ENCODE data around the gene PIP5K1B.

GRCh38 chr9:68927165-68927564 is 222.1 kb downstream of the PIP5K1B start:
- TF ChIP-seq CTCF (IDR thresholded peaks at IDR 0.05) = no peak
- no peak for TF ChIP-seq MAX (CRISPR knock-in tag; IDR thresholded peaks at IDR 0.05)
- no peak for TF ChIP-seq ESRRA (CRISPR knock-in tag; IDR thresholded peaks at IDR 0.05; ENCODE audit: borderline replicate concordance)
- TF ChIP-seq ATF2 (CRISPR knock-in tag; IDR thresholded peaks at IDR 0.05; ENCODE audit: borderline replicate concordance, low read depth) = no peak
- TF ChIP-seq SP1 (CRISPR knock-in tag; conservative IDR thresholded peaks at IDR 0.05) = no peak
- TF ChIP-seq E2F5 (CRISPR knock-in tag; IDR thresholded peaks at IDR 0.05) = no peak
- no peak for TF ChIP-seq ATF1 (CRISPR knock-in tag; IDR thresholded peaks at IDR 0.05)
- TF ChIP-seq NFYB (CRISPR knock-in tag; conservative IDR thresholded peaks at IDR 0.05; ENCODE audit: low read depth) = no peak
- no peak for TF ChIP-seq RELA (CRISPR knock-in tag; IDR thresholded peaks at IDR 0.05; ENCODE audit: borderline replicate concordance)
- no peak for TF ChIP-seq USF2 (CRISPR knock-in tag; IDR thresholded peaks at IDR 0.05)
- TF ChIP-seq PRRX2 (CRISPR knock-in tag; IDR thresholded peaks at IDR 0.05) = no peak
- TF ChIP-seq PRDM15 (CRISPR knock-in tag; IDR thresholded peaks at IDR 0.05) = no peak
- no peak for TF ChIP-seq ZNF263 (CRISPR knock-in tag; IDR thresholded peaks at IDR 0.05; ENCODE audit: low read depth)

All from WTC11 (cell line).